Activated naive CD8-positive, alpha-beta T cell treated with anti-CD3 and anti-CD28 coated beads, Interleukin-2, amount 50 U/mL, for 24 hours (primary cell): ENCODE results near the gene DHX32.
A peak's percentile ranks its signal among the peaks of the same experiment; 100 is the strongest.

Experiments used
- ATAC-seq: fragments of 150-1000 bp; cut with Tn5 transposase; one replicate; pipeline ENCODE4 v1.10.0; 2021
- DNase-seq: peaks from one replicate; pipeline ENCODE4 v3.0.0; 2021
- H3K27ac Mint-ChIP-seq: one replicate; pipeline ENCODE4 v1.8.0; 2021; ENCODE audit warnings: mild to moderate bottlenecking, mixed read lengths
- H3K27me3 Mint-ChIP-seq: one replicate; pipeline ENCODE4 v1.8.0; 2021; ENCODE audit warnings: mixed read lengths
- H3K36me3 Mint-ChIP-seq: one replicate; pipeline ENCODE4 v1.8.0; 2021; ENCODE audit warnings: low read depth, mixed read lengths
- H3K4me1 Mint-ChIP-seq: one replicate; pipeline ENCODE4 v1.8.0; 2021; ENCODE audit warnings: mixed read lengths
- H3K4me3 Mint-ChIP-seq: one replicate; pipeline ENCODE4 v1.8.0; 2021; ENCODE audit warnings: mild to moderate bottlenecking, moderate library complexity, mixed read lengths
- H3K9me3 Mint-ChIP-seq: one replicate; pipeline ENCODE4 v1.8.0; 2021; ENCODE audit warnings: mixed read lengths

The DHX32 gene

DNA sequence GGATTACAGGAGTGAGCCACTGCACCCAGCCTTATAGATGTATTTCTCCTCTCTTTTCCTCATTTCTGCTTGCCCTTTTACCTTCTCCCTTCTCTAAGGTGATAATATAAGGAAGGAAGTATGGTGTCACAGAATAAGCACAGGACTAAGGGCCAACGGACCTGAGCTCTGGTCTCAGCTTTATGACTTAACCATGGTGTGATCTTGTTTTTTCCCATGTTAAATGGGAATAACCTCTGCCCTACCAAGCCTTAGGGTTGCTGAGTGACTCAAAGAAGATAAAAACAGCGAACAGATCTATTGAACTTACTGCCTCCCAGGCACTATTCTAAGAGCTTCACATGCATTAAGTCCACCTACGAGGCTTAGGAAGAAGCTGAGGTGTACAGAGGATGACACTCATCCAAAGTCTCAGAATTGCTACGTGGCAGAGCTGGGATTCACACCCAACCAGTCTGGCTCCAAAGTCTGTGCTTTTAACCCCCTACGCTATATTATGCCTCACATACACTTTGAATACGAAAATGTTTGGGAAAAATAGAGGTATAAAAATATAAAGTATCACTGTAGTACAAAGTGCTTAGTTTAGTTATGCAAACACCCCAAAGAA, 63.6 kb downstream of the DHX32 start:
- no peak overlapping the region for H3K4me3 Mint-ChIP-seq
- H3K9me3 Mint-ChIP-seq = no peaks in the 10 kb centered on the region
- no peaks in the 10 kb centered on the region for H3K27me3 Mint-ChIP-seq
- DNase-seq = no peak
- peaks cover 22% of the 10 kb centered on the region for H3K4me1 Mint-ChIP-seq
- no peak for ATAC-seq
- H3K36me3 Mint-ChIP-seq = peaks cover 16% of the 10 kb centered on the region
- H3K27ac Mint-ChIP-seq = no peak overlapping the region

DNA sequence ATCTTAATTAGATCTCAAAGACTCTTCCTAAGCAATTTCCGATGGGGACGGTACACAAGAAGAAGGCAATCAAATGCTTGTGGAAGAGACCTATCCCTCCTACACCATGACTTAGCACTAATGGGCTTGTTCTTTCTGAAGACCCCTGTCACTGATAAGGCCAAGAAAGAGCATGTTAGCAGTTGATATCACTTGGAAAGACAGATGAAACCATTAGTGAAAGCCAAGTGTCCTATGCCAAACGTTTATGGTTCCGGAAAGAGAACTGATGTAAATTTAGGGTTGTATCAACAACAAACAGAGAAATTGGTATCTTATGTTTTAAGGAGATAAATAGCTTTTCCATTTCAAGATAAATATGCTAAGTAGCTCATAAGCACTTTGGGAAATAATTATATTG, 64.5 kb downstream of the DHX32 start:
- Mint-ChIP-seq H3K27me3 (no peaks in the 10 kb centered on the region), H3K27ac (no peak overlapping the region), H3K4me1 (peaks cover 14% of the 10 kb centered on the region), H3K9me3 (no peaks in the 10 kb centered on the region), H3K4me3 (no peak overlapping the region), H3K36me3 (peaks cover 17% of the 10 kb centered on the region)
- ATAC-seq (no peak), DNase-seq (no peak)

DNA sequence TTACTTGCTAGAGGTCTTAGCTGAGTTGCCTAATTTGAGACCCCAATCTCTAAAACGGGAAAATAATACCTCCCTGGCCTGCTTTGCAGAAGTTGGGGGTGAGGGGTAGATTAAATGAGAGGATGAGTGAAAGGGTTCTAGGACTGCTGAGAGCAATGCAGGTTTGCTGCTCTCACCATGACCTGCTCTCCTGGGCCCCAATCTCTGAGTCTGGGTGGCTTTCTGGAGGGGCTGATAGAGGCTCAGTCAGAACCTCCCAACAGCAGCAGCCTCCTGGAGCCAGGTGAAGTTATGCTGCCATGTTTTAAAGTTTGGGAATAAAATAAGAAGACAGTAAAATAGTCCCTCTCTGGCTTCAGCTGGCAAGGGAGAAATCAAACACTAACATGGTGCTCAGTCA, 65.3 kb downstream of the DHX32 start:
- Mint-ChIP-seq H3K4me1 (peaks cover 6% of the 10 kb centered on the region), H3K27ac (no peak overlapping the region)

DNA sequence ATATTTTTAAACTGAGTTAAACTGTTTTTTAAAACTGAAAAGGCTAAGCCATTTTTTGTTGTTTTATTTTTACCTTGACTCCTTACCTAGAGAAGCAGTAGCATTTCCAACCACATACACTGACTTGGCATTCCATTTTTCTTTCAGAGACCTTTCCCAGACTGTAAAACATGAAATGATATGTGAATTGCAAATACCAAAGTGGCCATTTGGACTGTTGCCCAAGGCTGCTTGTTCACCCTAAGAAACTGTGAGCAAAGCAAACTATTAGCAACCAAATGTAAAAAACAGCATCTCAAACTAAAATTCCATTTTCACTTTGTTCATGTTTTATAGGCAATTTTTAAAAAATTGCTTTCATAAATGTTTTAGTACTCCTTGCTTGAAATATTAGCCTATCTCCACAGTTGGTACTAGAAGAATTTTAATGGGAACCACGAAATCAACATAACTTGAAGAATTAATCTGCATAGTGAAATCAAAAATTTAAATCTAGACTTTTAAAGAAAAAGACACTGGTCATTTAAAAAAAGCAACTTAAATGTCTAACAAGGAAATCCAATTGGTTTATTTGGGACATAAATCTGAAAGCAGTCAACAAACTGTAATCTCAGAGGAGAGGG, 68.9 kb downstream of the DHX32 start:
- no peak overlapping the region for H3K4me3 Mint-ChIP-seq
- peaks cover 28% of the 10 kb centered on the region for H3K36me3 Mint-ChIP-seq
- no peaks in the 10 kb centered on the region for H3K27me3 Mint-ChIP-seq
- H3K4me1 Mint-ChIP-seq = no peaks in the 10 kb centered on the region
- no peak for DNase-seq
- no peak overlapping the region for H3K27ac Mint-ChIP-seq
- H3K9me3 Mint-ChIP-seq = no peaks in the 10 kb centered on the region
- no peak for ATAC-seq

More for the DNA sequence above, 65.3 kb downstream of the DHX32 start:
- Mint-ChIP-seq H3K4me3 (no peak overlapping the region), H3K27me3 (no peaks in the 10 kb centered on the region), H3K9me3 (no peaks in the 10 kb centered on the region), H3K36me3 (peaks cover 22% of the 10 kb centered on the region)
- ATAC-seq (no peak), DNase-seq (no peak)

DNA sequence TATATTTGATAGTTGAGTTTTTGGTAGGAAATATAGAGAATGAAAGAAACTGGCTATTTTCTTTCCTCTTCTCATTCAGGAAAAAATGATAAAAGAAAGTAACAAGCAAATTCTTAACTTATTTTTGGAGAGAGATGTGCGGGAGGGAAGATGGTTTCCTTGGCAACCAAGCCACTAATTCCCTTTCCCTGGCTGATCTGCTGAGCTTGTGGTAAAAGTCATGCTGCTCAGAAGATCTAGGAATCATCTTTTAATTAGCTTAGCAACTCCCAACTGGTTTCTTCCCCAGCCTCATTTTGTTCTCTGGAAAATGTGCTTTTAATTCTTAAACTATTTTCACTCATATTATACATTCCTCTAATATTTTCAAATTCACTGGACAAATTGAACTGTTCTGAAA, 69.8 kb downstream of the DHX32 start:
- no peak overlapping the region for H3K27ac Mint-ChIP-seq
- H3K4me3 Mint-ChIP-seq = no peak overlapping the region
- no peaks in the 10 kb centered on the region for H3K9me3 Mint-ChIP-seq
- H3K27me3 Mint-ChIP-seq = no peaks in the 10 kb centered on the region
- no peaks in the 10 kb centered on the region for H3K4me1 Mint-ChIP-seq
- no peak for ATAC-seq
- DNase-seq = no peak
- H3K36me3 Mint-ChIP-seq = peaks cover 28% of the 10 kb centered on the region

DNA sequence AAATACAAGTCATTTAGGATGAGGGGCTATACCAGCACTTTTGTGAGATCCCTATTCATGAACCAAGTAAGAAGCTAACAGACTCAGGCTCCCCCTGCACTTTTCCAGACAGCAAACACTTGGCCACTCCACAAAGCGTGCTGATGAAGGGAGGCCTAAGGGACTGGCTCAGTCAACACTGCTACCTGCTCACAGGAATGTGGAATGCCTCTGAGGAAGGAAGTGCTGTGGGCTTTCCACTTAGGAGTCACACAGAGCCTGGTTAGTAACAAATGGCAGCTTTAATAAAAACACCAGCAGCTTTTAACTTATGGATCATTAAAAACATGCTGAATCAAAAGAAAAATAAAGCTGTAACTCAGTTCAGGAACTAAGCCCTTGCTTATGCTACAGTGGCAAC, 73.0 kb downstream of the DHX32 start:
- Mint-ChIP-seq H3K27me3 (no peaks in the 10 kb centered on the region), H3K27ac (no peak overlapping the region), H3K36me3 (peaks cover 13% of the 10 kb centered on the region), H3K9me3 (no peaks in the 10 kb centered on the region), H3K4me1 (no peaks in the 10 kb centered on the region), H3K4me3 (no peak overlapping the region)
- DNase-seq = no peak
- no peak for ATAC-seq

DNA sequence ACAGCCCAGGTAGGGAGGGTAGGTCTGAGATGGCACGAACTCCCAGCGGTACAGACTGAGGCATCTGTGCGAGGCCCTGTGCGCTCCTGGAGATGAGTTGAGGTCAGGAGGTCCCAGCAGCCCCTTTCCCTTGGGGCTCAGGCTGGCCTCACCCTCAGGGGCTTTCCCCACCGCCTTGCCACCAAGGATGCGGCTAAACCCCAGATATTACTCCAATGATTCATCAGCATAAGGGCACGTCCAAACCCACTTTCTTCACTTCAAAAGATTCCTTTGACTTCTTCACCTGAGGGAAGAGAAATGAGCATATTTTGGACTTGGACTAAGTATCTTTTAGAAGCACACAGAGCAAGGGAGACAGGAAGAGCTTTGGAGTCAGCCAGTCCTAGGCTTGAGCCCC, 78.4 kb downstream of the DHX32 start:
- H3K4me1 Mint-ChIP-seq = peaks cover 2% of the 10 kb centered on the region
- peaks cover 2% of the 10 kb centered on the region for H3K36me3 Mint-ChIP-seq
- H3K9me3 Mint-ChIP-seq = no peaks in the 10 kb centered on the region
- ATAC-seq (peak; percentile 66), DNase-seq (no peak)
- H3K27ac Mint-ChIP-seq = no peak overlapping the region
- no peak overlapping the region for H3K4me3 Mint-ChIP-seq
- no peaks in the 10 kb centered on the region for H3K27me3 Mint-ChIP-seq

DNA sequence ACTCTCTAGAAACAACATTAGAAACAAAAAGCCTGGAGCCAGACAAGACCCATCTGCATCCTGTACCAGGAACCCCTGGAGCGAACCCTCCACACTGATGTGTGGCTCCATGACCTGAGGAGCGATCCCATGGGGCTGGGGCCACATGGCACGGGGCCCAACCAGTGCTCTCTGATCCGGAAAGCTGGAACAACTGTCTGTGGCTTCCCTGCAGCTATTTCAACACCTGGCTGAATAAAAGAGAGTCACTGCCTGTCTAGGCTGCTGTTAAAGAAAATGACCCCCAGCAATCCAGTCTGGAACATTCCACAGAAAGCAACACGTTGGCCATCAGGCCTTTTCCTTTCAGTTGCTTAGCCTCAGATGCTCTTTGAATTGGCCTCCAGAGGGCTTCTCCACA, 79.0 kb downstream of the DHX32 start:
- no peak overlapping the region for H3K4me3 Mint-ChIP-seq
- no peaks in the 10 kb centered on the region for H3K27me3 Mint-ChIP-seq
- ATAC-seq = no peak
- no peaks in the 10 kb centered on the region for H3K9me3 Mint-ChIP-seq
- peaks cover 2% of the 10 kb centered on the region for H3K4me1 Mint-ChIP-seq
- DNase-seq = no peak
- H3K36me3 Mint-ChIP-seq = peaks cover 2% of the 10 kb centered on the region
- no peak overlapping the region for H3K27ac Mint-ChIP-seq

DNA sequence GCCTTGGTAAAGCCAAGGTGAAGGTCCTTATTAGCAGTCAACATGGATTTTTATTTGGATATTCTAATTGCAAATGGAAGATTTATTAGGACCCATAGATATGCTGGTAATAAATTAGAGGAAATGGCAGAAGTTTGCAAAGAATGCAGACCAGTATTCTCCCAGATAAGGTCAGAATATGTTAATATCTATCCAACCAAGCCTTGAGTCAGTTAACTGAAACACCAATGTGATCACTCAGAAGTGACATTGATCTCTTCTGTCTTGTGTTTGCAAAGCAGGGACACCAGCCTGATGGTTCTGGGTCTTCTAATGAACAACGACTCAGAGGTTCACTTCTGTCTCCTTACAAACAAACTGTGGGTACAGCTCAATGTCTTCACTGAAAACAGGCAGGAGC, 79.5 kb downstream of the DHX32 start:
- peaks cover 2% of the 10 kb centered on the region for H3K4me1 Mint-ChIP-seq
- H3K36me3 Mint-ChIP-seq = peaks cover 2% of the 10 kb centered on the region

DNA sequence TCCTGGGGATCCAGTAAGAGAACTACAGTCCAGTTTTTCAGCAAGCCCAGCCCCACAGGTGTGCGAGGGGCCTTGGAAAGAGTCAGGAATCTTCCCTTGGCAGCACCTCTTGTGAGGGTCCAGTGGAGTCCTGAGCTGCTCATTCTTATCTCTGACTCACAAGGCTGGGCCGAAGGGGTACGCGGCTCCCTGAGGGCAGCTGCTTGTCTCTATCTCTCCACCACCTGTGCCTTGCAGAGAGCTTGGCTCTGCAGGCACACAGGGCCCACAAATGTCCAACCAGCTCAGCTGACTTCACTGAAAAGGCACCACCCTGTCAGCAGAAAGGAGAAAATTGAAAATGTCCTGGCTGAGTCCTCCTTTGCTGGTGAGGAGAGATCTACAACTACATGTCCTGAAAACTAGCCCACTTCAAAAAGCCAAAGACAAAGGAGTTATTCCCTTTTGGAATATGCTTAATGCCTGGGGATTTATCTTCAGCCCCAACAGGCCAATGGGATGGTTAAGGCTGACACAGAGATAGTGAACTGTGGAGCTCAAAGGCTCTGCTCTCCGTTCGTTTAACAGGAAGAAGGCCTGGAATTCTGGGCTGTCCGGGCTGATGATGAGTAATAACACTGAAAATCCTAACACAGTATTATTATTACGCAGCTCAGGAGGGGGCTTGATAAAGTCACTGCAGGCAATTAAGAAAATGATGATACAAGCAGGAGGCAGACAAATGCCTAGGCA, 81.5 kb downstream of the DHX32 start:
- H3K9me3 Mint-ChIP-seq = no peaks in the 10 kb centered on the region
- H3K4me1 Mint-ChIP-seq = peaks cover 2% of the 10 kb centered on the region
- H3K27me3 Mint-ChIP-seq = no peaks in the 10 kb centered on the region
- no peak overlapping the region for H3K27ac Mint-ChIP-seq
- no peak for ATAC-seq
- H3K4me3 Mint-ChIP-seq = no peak overlapping the region
- peaks cover 2% of the 10 kb centered on the region for H3K36me3 Mint-ChIP-seq
- DNase-seq = no peak

More for the DNA sequence above, 79.5 kb downstream of the DHX32 start:
- DNase-seq (no peak), ATAC-seq (no peak)
- H3K4me3 Mint-ChIP-seq = no peak overlapping the region
- H3K9me3 Mint-ChIP-seq = no peaks in the 10 kb centered on the region
- H3K27me3 Mint-ChIP-seq = no peaks in the 10 kb centered on the region
- no peak overlapping the region for H3K27ac Mint-ChIP-seq

DNA sequence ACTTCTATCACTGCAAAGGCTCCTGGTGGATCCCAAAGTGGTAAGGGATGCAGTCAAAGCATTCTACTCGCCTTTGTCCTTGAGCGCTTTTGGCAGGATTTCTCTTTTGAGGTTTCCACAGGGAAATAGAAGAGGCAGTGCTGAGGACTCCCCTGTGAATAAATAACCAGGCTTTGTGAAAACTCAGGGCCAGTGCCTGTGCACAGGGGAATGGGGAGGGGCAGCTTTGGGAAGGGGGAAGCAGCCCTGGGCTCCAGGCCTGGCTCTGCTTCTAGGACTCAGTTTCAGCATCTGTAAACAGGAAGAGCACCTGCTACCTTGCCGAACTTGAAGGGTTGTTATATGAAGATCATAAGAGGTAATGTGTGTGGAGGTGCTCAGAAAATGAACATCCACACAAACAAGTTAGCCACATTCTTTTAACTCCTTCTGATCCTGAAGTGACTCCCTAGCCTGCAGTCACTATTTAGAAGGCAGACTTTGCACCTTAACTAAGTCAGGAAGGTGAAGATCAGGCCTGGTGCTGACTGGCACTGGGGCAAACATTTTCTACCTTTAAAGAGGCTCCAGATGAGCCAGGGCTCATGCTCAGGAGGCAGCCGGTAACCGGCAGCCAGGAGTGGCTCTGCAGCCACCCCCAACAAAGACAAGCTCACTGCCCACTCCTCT, 83.0 kb downstream of the DHX32 start:
- Mint-ChIP-seq H3K4me3 (no peak overlapping the region), H3K4me1 (peaks cover 2% of the 10 kb centered on the region), H3K27me3 (no peaks in the 10 kb centered on the region), H3K9me3 (no peaks in the 10 kb centered on the region), H3K27ac (no peak overlapping the region), H3K36me3 (peaks cover 4% of the 10 kb centered on the region)
- no peak for DNase-seq
- no peak for ATAC-seq

DNA sequence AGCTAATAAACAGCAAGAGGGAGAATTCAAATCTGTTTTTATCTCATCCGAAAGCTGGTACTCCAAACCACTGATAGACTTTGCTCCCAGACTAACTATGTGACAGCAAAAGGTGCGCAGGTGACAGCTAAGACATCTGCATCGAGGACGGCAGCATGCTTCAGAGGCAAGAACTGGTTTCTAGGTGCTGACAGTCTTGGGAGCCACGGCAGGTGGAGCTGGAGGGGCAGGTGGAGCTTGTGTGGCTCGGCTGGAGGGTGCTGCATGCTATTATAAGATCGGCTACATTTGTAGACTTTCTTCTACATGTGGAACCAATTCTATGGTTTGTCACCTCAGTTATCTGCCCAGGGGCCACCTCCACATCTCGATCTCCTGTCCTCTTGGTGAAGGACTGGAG, 83.7 kb downstream of the DHX32 start:
- Mint-ChIP-seq H3K9me3 (no peaks in the 10 kb centered on the region), H3K27me3 (no peaks in the 10 kb centered on the region), H3K36me3 (peaks cover 5% of the 10 kb centered on the region), H3K4me3 (no peak overlapping the region), H3K4me1 (no peaks in the 10 kb centered on the region), H3K27ac (no peak overlapping the region)
- ATAC-seq (no peak), DNase-seq (no peak)

DNA sequence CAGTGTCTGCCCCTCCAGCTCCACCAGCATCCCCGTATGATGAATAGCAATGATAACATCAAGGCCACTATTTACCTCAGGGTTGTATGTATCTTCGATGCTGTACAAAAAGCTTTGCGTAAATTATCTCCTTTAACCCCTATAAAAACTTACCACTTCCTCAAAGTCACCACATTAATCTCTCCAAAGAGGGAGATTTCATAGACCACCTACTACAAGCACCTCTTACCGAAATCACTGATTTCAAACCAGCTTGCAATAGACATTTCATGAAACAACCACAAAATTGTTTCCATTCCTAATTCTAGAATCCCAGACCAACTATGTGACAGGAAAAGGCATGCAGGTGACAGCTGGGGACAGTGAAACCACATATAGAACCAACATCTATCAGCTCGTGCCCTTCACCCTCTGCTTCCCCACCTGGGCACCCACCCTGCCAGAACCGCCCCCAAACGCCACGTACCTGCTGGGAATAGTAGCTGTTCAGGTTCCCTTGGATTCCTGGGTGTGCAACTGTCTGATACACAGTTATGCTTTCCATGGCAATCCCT, 85.4 kb downstream of the DHX32 start:
- ATAC-seq = no peak
- no peak overlapping the region for H3K27ac Mint-ChIP-seq

DNA sequence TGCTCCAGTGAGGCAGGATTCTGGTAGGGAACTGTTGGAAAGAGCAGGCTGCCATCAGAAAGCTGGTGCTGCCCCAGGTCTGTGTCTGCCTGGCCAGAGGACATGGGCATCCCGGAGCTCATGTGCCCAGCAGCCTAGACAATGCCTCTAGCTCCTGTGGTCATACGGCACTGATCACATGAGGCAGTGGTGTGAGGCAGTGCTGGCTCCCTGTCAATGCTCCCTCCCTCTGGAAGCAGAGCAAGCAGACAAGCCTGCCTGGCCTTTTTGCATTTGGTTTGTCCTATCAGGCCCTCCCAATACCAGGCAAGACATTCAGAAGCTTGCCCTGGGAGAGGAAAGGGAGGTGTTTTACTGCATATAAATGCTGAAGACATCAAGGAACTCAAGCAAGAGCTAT, 86.0 kb downstream of the DHX32 start:
- no peak overlapping the region for H3K27ac Mint-ChIP-seq
- H3K27me3 Mint-ChIP-seq = no peaks in the 10 kb centered on the region
- H3K9me3 Mint-ChIP-seq = no peaks in the 10 kb centered on the region
- H3K4me3 Mint-ChIP-seq = no peak overlapping the region
- peaks cover 16% of the 10 kb centered on the region for H3K36me3 Mint-ChIP-seq
- DNase-seq (no peak), ATAC-seq (no peak)
- H3K4me1 Mint-ChIP-seq = peaks cover under 1% of the 10 kb centered on the region

More for the DNA sequence above, 85.4 kb downstream of the DHX32 start:
- Mint-ChIP-seq H3K9me3 (no peaks in the 10 kb centered on the region), H3K4me1 (no peaks in the 10 kb centered on the region), H3K36me3 (peaks cover 16% of the 10 kb centered on the region), H3K4me3 (no peak overlapping the region), H3K27me3 (no peaks in the 10 kb centered on the region)
- DNase-seq = no peak
